Skin of body (tissue), 2 donors: ENCODE results near the gene HMGXB4. TPM values are rescaled to one million over a fixed set of nuclear protein-coding genes. Genes with fewer than 3 reads are reported as not detected.

Source experiments
- DNase-seq: peaks from one replicate; lab custom pipeline; 2025; lab: John Stamatoyannopoulos, UW
- total RNA-seq: library from RNA; depleted of rRNA; stranded (reverse); fragments of >200 nt; gene quantifications from one replicate; pipeline ENCODE4 v1.2.3, GENCODE V29; 2014

The HMGXB4 gene
- total RNA-seq, 1 donor from 2014 or later = 24.8 TPM

DNA sequence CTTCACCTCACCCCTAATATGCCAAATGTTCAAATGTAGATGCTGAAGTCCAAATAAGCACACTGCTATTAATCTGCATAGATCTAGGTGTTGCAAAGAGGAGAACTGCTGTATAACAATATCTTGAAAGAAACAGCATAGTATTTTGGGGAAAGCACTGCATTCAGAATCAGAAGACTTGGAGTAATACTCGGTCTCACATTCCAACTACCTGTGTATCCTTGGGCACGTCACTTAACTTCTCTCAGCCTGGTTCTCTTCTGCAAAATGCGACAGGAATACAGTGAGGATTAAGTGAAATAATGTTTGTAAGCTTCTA is 332 bp upstream of the HMGXB4 start:
- DNase-seq = no peak

- peak; percentile 44 for DNase-seq
Observed at GRCh38 chr22:35258191-35258988, 1.1 kb downstream of the HMGXB4 start.

- no peak for DNase-seq
Observed at GRCh38 chr22:35264986-35265385, 7.7 kb downstream of the HMGXB4 start.

DNA sequence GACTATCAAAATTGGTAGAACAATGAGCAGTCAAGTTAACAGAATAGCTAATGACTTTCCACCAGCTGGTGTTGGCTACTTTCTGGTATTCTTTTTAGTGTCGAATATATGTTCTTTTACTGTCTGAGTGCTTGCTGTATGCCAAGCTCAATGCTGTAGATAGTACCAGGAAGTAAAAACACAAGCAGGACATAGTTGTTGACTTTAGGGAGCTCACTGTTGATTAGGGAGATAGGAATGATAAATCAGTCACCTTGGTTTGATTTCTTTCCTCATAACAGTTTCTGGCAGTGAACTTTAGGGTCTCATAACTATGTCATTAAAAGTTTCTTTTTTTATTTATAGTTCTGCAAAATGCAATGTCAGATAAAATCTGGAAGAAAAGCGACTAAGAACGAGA is 9.0 kb downstream of the HMGXB4 start:
- no peak for DNase-seq

DNA sequence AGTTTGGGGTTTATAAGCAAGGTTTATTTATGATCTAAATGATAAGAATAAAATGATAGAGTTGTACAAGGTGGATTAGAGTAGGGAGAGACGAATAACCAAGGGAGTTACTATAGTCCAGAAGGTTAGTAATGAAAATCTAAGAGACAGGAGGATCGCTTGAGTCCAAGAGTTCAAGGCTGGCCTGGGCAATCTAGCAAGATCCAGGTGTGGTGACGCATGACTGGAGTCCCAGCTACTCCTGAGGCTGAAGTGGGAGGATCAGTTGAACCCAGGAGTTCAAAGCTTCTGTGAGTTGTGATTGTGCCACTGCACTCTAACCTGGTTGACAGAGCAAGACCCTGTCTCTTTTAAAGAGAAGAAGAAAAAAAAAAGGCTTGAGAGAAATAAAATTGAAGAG is 12.3 kb downstream of the HMGXB4 start:
- DNase-seq = no peak

DNA sequence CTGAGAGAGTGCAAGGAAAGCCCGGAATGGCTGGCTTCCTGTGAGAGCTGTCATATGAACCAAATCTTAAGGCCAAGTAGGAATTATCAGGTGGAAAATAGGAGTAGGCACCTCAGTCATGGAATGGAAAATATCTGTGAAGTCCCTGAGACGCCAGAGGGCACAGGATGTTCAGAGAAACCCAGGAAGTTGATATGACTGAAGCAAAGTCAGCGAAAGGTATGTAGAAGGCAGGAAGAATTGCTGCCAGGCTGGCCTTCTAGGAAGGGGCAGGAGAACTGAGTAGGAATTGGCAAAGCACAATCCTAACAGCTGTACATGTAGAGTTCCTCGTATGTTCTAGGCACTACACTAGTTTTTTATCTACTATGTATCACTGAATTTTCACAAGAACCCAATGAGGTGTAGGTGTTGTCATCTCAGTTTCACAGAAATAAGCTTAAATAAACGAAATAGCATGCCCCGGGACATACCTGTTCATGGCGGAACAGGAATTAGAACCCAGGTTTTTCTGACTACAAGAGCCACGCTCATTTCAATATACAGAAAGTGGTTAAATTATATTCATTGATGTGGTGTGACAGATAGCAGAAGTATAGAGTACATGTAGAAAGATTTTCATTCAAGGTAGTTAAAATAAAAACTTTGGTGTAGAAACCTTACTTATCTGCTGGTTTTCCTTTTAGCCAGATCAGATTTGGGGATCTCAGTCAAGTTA is 17.0 kb downstream of the HMGXB4 start:
- DNase-seq = no peak

- no peak for DNase-seq
Observed at GRCh38 chr22:35275580-35275979, 18.3 kb downstream of the HMGXB4 start.

DNA sequence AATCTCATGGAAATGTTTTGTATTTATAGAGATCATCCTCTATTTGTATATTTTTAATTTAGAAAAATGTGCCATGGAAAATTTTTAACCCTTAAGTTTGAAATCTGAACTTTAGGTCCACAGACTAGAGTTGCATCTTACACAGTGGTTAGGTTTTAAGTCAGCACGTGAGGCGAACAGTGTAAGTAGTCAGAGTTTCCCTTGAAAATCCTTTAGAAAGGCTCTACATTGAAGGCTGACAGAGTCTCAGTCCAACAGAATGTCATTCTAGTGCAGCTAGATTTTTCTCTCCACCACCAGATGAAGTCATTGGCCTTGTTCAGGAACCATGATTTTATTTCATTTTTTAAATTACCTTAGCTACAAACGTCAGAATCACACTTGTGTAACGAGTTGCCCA is 18.7 kb downstream of the HMGXB4 start:
- DNase-seq = no peak

- no peak for DNase-seq
Observed at GRCh38 chr22:35288116-35288515, 30.8 kb downstream of the HMGXB4 start.

- no peak for DNase-seq
Observed at GRCh38 chr22:35292786-35293185, 35.5 kb downstream of the HMGXB4 start.

GRCh38 chr22:35296051-35296450 is 38.8 kb downstream of the HMGXB4 start:
- DNase-seq = no peak

DNA sequence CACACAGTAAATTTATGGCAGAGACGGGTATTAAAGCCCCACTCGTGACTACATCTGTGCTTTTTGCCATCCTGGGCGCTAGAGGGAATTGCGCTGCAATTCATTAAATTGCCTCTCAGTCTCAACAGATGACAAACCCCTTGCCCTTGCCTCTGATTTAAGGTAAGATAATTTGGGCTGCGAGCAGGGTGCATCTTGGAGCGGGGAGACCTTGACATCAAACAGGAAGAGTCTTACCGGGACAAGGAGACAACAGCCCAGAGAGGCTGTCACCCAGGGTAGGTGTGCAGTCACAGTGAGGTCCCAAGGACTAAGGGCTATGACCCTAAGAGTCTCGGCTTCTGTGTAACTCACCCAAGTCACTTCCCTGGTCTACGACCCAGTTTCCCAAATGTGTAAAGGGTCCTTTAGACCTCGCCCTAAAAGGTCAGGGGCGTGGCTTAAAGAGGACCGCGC is 42.0 kb downstream of the HMGXB4 start:
- peak; percentile 82 for DNase-seq

DNA sequence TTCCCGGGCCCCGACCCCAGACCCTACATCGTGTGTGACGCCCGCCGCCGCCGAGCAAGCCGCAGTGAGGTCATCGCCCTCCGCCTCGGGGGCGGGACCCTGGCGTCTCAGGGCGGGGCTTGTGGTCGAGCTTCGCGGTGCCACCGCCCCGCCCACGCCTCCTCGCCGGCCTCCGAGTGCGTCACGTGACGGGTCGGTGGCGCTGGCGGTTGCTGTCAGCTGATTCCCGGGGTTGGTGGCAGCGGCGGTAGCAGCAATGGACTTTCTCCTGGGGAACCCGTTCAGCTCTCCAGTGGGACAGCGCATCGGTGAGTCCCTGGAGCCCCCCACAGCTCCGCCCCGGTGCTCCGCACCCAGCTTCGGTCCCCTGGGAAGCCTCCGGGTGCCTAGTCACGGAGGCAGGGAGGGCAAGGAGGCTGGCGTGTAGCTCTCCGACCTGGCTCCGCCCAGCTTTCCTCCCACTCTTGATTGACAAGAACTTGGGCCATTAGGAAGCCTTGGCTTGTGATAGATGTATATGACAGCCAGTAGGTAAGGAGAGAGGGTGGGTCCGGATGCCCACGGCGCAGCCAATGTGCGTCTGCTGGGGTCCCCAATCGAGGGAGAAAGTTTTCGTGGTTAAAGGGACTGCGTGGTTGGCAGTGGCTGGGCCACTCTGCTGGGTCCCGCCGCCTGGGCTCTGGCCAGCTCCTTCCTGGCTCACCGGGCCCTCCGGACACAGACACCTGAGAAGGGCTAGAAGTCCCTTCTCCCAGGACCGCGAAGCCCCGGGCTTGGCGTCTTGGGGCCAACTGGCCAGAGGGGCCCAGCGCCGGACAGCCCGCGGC is 42.6 kb downstream of the HMGXB4 start, which contains the start of gene TOM1:
TSS of gene TOM1 (plus strand) at position 222 of the 827 bp plus-strand sequence. CDS start at position 257, 35 bp downstream.
- peak; percentile 96 for DNase-seq

DNA sequence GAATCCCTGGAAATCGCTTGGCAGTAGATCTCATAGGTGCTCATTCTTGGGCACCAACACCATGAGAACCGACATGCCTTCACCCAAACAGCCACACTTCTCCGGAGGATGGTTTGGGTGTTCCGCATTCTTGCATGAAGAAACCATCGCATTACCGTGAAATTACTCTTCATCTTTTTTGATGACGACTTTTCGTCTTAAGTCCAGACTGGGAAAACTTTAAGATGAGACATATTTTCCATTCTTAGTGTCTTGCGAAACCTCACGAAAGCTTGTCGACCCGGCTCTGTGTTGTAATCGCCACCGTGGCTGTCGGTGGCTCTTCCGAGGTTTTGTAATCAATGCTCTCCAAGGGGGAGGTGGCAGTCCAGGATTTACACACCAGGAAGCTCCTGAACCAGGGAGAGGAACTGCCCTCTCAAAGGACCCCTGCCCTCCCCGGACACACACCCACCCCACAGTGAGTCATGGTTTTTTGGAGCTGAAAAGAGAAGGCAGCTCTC is 44.1 kb downstream of the HMGXB4 start:
- no peak for DNase-seq

GRCh38 chr22:35303029-35303624 is 45.8 kb downstream of the HMGXB4 start:
- no peak for DNase-seq

DNA sequence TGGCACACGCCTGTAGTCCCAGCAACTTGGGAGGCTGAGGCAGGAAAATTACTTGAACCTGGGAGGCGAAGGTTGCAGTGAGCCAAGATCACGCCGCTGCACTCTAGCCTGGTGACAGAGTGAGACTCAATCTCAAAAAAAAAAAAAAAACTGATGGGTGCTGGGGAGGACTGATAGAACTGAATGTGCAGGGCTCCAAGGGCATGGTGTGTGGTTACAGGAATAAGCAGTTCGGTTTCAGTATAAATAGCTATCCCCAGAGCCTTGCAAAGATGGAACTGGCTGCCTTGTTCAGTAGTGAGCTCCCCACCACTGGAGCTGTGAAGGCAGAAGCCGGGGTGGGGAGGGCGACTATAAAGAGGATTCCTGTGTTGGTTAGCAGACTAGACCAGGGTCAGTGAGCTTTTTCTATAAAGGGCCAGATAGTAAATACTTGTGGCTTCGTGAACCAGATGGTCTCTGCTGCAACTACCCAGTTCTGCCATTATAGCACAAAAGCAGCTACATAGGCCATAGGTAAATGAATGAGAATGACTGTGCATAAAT is 48.3 kb downstream of the HMGXB4 start:
- no peak for DNase-seq

DNA sequence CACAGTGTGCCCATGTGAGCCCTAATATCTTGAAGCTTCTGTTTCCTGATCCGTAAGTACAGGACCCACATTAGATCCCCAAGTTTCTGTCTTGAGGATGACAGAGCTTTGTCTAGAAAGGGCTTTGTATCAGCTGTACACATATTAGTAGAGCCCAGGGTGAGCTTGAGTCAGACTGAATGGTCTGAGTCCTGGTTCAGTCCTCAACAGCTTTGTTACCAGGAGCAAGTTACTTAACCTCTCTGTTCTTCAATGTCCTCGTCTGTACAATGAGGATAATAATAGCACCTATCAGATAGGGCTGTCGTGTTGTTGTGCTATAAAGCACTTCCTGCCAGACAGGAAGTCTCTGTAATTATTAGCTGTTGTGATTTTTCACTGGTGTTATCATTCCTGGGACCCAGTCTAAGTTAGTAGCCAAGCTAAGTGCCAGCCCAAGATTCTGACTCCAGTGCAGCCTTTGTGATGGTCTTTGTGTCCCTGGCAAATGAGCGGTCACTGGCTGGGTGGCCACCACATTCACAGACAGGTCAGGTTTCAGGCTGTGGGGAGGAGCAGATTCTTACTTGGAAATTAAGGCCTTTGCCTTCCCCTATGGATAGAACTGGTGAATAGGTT is 49.2 kb downstream of the HMGXB4 start:
- DNase-seq = no peak

- DNase-seq = no peak
Observed at GRCh38 chr22:35307372-35307771, 50.1 kb downstream of the HMGXB4 start.

DNA sequence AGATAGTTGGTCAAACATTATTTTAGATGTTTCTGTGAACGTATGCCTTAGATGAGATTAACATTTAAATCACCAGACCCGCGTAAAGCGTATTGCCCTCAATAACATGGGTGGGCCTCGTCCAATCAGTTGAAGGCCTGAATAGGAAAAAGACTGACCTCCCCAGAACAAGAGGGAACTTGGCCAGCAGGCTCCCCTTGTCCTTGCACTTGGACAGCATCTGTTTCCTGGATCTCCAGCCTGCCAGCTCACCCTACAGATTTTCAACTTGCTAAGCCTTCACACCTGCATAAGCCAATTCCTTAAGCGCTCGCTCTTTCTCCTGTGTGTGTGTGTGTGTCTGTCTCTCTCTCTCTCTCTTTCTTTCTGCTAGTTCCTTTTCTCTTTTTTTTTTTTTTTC is 50.6 kb downstream of the HMGXB4 start:
- no peak for DNase-seq

- no peak for DNase-seq
Observed at GRCh38 chr22:35308480-35309021, 51.3 kb downstream of the HMGXB4 start.
